GM12873 (cell line): ENCODE results near the gene SCARF1.

ENCODE experiments used
- TF ChIP-seq, protein P1 (sequence below): IDR thresholded peaks from 2 replicates; pipeline ENCODE4 v1.5.1; 2012; ENCODE audit warnings: low read depth, mild to moderate bottlenecking, moderate library complexity, low read length, control low read depth; ENCODE audit not compliant: insufficient read depth; ENCODE audit errors: missing control alignments

Gene SCARF1

DNA sequence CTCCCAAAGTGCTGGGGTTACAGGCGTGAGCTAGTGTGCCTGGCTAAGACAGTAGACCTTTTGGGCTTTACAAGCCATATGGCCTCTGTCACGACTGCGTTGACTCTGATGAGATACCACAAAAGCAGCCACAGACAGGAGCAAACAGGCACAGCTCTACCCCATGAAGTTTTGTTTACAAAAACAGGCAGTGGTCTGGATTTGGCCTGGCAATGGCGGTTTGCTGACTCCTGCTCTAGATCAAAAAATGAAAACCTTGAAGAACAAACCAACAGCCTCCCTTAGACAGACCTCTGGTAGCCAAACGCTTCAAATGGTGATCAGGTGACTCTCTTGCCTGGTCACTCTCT lies 37.6 kb downstream of the SCARF1 start:
- TF ChIP-seq, protein P1, sequence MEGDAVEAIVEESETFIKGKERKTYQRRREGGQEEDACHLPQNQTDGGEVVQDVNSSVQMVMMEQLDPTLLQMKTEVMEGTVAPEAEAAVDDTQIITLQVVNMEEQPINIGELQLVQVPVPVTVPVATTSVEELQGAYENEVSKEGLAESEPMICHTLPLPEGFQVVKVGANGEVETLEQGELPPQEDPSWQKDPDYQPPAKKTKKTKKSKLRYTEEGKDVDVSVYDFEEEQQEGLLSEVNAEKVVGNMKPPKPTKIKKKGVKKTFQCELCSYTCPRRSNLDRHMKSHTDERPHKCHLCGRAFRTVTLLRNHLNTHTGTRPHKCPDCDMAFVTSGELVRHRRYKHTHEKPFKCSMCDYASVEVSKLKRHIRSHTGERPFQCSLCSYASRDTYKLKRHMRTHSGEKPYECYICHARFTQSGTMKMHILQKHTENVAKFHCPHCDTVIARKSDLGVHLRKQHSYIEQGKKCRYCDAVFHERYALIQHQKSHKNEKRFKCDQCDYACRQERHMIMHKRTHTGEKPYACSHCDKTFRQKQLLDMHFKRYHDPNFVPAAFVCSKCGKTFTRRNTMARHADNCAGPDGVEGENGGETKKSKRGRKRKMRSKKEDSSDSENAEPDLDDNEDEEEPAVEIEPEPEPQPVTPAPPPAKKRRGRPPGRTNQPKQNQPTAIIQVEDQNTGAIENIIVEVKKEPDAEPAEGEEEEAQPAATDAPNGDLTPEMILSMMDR, result no peak

DNA sequence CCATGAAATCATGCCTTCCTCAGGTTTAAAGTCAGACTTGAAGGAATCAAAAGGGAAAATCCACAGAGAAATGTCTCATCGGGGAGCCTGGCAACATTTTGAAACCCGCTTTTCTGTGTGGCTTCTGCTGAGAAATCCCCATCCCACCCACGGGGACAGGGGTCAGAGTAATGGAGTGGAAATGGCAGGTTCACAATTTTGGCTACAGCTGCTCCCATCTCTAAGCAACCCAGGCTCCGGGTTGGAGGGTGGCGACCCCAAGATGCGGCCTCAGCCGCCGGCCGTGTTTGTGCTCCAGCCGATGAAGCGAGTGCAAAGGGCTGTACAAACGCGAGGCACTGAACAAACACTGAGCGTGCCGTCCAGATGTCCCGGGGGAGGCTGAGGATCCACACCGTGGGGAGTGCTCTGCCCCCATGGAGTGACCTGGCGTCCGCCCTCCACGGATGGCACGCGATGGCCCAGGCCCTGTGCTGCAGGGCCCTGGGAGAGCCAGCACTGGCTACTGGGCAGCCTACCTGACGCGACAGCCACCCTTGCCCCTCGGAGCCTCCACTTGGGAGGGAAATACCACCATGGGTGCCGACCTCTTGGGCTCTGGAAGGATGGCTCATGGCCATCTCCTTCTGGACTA lies 39.1 kb downstream of the SCARF1 start:
- TF ChIP-seq, protein P1, result no peak

- TF ChIP-seq, protein P1, result no peak
Measured at GRCh38 chr17:1605681-1606351, 39.7 kb downstream of the SCARF1 start.

DNA sequence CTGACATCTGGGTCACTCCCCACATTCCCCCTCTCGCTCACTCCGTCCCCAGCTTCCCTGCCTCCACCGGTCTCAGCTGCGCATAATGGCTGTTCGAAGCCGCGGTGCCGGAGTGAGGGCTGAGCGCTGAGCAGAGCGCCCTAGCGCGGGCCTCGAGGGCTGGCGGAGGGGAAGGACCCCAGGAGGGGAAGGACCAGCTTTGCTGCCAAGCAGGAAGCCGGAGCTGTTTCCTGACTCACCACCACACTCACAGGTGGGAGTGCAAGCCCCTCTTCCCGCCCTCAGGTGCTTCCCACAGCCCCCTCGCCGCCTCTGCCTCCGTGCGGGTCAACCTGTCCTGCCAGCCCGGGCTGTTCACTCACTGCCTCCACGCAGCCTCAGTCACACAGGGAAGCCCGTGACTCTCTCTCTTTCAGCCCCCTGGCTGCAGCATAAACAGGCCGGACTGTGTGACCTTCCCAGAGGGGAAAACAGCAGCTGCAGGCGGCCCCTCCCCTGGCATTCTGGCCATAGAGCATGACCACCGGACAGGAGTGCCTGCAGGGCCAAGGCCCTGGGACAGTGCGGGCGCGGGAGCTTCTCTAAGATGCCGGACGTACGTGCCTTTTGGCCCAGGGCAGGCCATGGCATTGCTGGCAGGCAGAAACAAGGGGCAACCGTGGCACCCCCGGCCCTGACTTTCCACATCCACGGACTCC lies 40.6 kb downstream of the SCARF1 start:
- TF ChIP-seq, protein P1, result no peak

DNA sequence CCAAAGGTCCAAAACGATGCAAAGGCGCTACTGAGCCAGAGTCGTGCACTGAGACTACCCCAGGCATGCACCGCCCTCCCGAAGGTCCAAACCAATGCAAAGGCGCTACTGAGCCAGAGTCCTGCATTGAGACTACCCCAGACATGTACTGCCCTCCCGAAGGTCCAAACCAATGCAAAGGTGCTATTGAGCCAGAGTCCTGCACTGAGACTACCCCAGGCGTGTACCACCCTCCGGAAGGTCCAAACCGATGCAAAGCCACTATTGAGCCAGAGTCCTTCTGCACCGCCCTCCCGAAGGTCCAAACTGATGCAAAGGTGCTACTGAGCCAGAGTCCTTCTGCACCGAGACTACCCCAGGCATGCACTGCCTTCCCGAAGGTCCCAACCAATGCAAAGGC lies 44.0 kb downstream of the SCARF1 start:
- TF ChIP-seq, protein P1, result no peak

DNA sequence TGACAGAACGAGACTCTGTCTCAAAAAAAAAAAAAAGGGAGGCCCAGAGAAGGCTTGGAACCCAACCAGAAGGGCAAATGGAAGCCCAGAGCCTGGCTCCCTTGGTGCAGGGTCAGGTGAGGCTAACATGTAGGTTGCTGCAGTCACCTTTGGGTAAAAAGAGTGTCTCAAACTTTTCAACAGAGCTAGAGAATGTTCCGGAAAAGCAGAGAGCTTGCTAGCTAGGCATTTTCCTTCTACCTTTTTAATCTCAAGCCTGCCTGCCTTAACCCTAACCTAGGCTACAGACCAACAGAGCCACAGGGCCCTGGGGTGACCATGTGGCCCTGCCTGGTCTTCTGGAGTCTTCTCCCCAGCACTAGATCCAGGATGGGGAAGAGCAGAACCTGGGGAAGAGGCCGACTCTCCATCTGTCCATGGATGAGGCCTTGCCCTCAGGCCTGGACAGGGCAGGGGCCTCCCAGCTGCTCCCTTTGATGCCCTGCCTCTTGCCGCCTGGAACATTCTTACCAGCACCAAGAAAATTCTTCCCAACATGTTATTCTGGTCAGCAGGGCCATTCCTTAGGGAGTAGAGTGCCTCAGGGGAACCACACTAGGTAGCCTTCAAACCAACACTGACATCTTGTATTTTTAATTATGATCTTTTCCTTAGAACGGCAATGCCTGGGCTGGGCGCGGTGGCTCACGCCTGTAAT lies 47.0 kb downstream of the SCARF1 start:
- TF ChIP-seq, protein P1, result no peak

DNA sequence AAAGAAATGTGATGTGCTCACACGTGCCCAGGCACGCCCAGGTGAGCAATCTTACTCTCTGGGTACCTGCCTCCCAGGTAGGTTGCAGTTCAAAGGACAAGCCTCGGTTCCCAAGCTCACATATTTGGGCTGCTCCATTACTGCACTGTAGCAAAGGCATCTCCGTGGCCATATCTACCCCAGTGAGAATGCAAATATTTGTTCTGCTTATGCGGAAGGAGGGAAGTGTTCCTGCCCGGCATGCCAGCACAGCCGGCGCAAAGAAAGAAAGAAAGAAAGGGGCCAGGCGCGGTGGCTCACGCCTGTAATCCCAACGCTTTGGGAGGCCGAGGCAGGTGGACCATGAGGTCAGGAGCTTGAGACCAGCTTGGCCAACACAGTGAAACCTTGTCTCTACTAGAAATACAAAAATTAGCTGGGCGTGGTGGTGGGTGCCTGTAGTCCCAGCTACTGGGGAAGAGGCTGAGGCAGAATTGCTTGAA lies 47.6 kb downstream of the SCARF1 start:
- TF ChIP-seq, protein P1, result no peak
